Measurements from ENCODE around the gene EYS.

The EYS gene

GRCh38 chr6:63928613-63929012 lies 1778.4 kb downstream of the EYS start:
- TF ChIP-seq CTCF (IDR thresholded peaks at IDR 0.05; ENCODE audit: insufficient read depth, low read depth, low read length, missing control alignments) = no peak
- no peak overlapping the region for H3K4me3 ChIP-seq (ENCODE audit: low read length)
- DNase-seq (ENCODE audit: low read depth) = no peak

- no peak for TF ChIP-seq CTCF (IDR thresholded peaks at IDR 0.05; ENCODE audit: insufficient read depth, low read depth, low read length, missing control alignments)
- DNase-seq (ENCODE audit: low read depth) = no peak
- no peak overlapping the region for H3K4me3 ChIP-seq (ENCODE audit: low read length)
These were observed 1779.8 kb downstream of the EYS start for GRCh38 chr6:63926950-63927927.

GRCh38 chr6:63926258-63926780 lies 1780.7 kb downstream of the EYS start:
- TF ChIP-seq CTCF (IDR thresholded peaks at IDR 0.05; ENCODE audit: insufficient read depth, low read depth, low read length, missing control alignments) = no peak
- no peak for DNase-seq (ENCODE audit: low read depth)
- H3K4me3 ChIP-seq (ENCODE audit: low read length) = no peak overlapping the region

GRCh38 chr6:63923139-63923739 lies 1783.8 kb downstream of the EYS start:
- peak; percentile 46 for TF ChIP-seq CTCF (IDR thresholded peaks at IDR 0.05; ENCODE audit: insufficient read depth, low read depth, low read length, missing control alignments)
- no peak overlapping the region for H3K4me3 ChIP-seq (ENCODE audit: low read length)
- peak; percentile 55 for DNase-seq (ENCODE audit: low read depth)

GRCh38 chr6:63919556-63920110 lies 1787.4 kb downstream of the EYS start:
- H3K4me3 ChIP-seq (ENCODE audit: low read length) = no peak overlapping the region
- TF ChIP-seq CTCF (IDR thresholded peaks at IDR 0.05; ENCODE audit: insufficient read depth, low read depth, low read length, missing control alignments) = no peak
- DNase-seq (ENCODE audit: low read depth) = no peak

- DNase-seq (ENCODE audit: low read depth) = no peak
- no peak for TF ChIP-seq CTCF (IDR thresholded peaks at IDR 0.05; ENCODE audit: insufficient read depth, low read depth, low read length, missing control alignments)
- H3K4me3 ChIP-seq (ENCODE audit: low read length) = no peak overlapping the region
These were observed 1794.1 kb downstream of the EYS start for GRCh38 chr6:63912887-63913286.
